ENCODE results near the gene COL23A1. TPM values are rescaled to one million over a fixed set of nuclear protein-coding genes. Genes with fewer than 3 reads are reported as not detected.
A peak's percentile ranks its signal among the peaks of the same experiment; 100 is the strongest.

The COL23A1 gene
- total and polyA plus RNA-seq, 2 of the 13 experiments (the other 11 are each of a cell fraction or from before 2014, with no cell fraction given): not detected

GRCh38 chr5:178625679-178626483 lies 35.7 kb upstream of the COL23A1 start:
- DNase-seq (ENCODE audit: low spot score): no peak
- CTCF ChIA-PET (ENCODE audit: low intra/inter-chr PET ratio, low total read pairs): no interaction called here
- no peak for FAIRE-seq
- H4K20me1 ChIP-seq (ENCODE audit: insufficient read depth, low read length): peaks cover 12% of the 10 kb centered on the region
- peaks cover 0 to 15% of the 10 kb centered on the region in 2 experiments; a peak in 3 of 5 replicates for H3K36me3 ChIP-seq (replicated peaks in 1 of 2; ENCODE audit: control insufficient read depth in 1 of 2, insufficient read depth in 2 of 2, low read length in 2 of 2)
- peak overlapping the region; percentile 90 for H3K27ac ChIP-seq (ENCODE audit: extremely low read length, insufficient read depth, low read length)
- POLR2A ChIA-PET: interaction anchor here (1.0 to 1.4 kb wide), 3 partner anchors 13 to 234 kb away, joined by 3 to 5 read pairs (median 3); partner anchors contain the start of genes ZNF354A and ZNF354B
- BruUV-seq (replicated peaks): no TSS peak
- WGBS (ENCODE audit: low lambda C conversion rate): 3% methylated on average over 15 of the region's 23 CpGs
- peak; percentile 37 for ATAC-seq
- H3K79me2 ChIP-seq (ENCODE audit: insufficient read depth, low read length): peaks cover 48% of the 10 kb centered on the region
- no peaks in the 10 kb centered on the region; a peak in 1 of 5 replicates for H3K27me3 ChIP-seq (ENCODE audit: control insufficient read depth in 1 of 2, insufficient read depth in 2 of 2, low read length in 2 of 2)
- no peaks in the 10 kb centered on the region for H3K9me3 ChIP-seq (ENCODE audit: low read length)
- intact Hi-C loops (cut with micrococcal nuclease; ENCODE audit: unreplicated experiment) (loop anchor here (5.0 kb wide), 1 partner anchor 106 kb away; the partner anchor contains the start of gene ZNF354A), in situ Hi-C loops (cut with HindIII; ENCODE audit: extremely low pct_ligation_motif_present, low pct_unique_long_range_greater_than_20kb) (no loop called here)
- peak overlapping the region; percentile 98 for H3K9ac ChIP-seq (ENCODE audit: insufficient read depth, low read depth, low read length)
- peak overlapping the region; percentile 88 to 95 (median 91) for H3K4me3 ChIP-seq (replicated peaks in 1 of 3; ENCODE audit: insufficient read depth in 1 of 3, low read depth in 2 of 3, low read length in 3 of 3)
- peak overlapping the region; percentile 80 for H3K4me2 ChIP-seq (ENCODE audit: low read depth, low read length)
- peaks cover 54% of the 10 kb centered on the region for H3K4me1 ChIP-seq (ENCODE audit: insufficient read depth, low read length)
- H2AFZ ChIP-seq (ENCODE audit: low read length): no peak overlapping the region
- TF ChIP-seq GATA4 (IDR thresholded peaks at IDR 0.05; ENCODE audit: borderline replicate concordance, low read depth): no peak
- TF ChIP-seq, protein P1, sequence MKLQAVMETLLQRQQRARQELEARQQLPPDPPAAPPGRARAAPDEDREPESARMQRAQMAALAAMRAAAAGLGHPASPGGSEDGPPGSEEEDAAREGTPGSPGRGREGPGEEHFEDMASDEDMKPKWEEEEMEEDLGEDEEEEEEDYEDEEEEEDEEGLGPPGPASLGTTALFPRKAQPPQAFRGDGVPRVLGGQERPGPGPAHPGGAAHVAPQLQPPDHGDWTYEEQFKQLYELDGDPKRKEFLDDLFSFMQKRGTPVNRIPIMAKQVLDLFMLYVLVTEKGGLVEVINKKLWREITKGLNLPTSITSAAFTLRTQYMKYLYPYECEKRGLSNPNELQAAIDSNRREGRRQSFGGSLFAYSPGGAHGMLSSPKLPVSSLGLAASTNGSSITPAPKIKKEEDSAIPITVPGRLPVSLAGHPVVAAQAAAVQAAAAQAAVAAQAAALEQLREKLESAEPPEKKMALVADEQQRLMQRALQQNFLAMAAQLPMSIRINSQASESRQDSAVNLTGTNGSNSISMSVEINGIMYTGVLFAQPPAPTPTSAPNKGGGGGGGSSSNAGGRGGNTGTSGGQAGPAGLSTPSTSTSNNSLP (IDR thresholded peaks at IDR 0.05; ENCODE audit: low read depth, low read length): no peak
- TF ChIP-seq TFAP4 (IDR thresholded peaks at IDR 0.05; ENCODE audit: borderline replicate concordance, low read depth): peak; percentile 11; the same call in 1 of the 2 replicates
- TF ChIP-seq ZBTB38 (CRISPR knock-in tag; IDR thresholded peaks at IDR 0.05): no peak
- no peak for TF ChIP-seq ZNF674 (CRISPR knock-in tag; IDR thresholded peaks at IDR 0.05; ENCODE audit: low read depth)
- TF ChIP-seq ZNF264 (CRISPR knock-in tag; IDR thresholded peaks at IDR 0.05): no peak
- peak; percentile 2; the same call in 1 of the 2 replicates for TF ChIP-seq CEBPG (CRISPR knock-in tag; IDR thresholded peaks at IDR 0.05)
- 0 out of 2 replicates have a peak, but pooled peaks have one; percentile 1 for TF ChIP-seq TMF1 (CRISPR knock-in tag; IDR thresholded peaks at IDR 0.05; ENCODE audit: low read depth)
- no peak for TF ChIP-seq TFE3 (CRISPR knock-in tag; IDR thresholded peaks at IDR 0.05)
- 0 out of 2 replicates have a peak, but pooled peaks have one; percentile 48 for TF ChIP-seq MBD4 (IDR thresholded peaks at IDR 0.05; ENCODE audit: borderline replicate concordance, low read length)
- no peak for TF ChIP-seq FOSL1 (CRISPR knock-in tag; IDR thresholded peaks at IDR 0.05; ENCODE audit: borderline replicate concordance)
- 0 out of 2 replicates have a peak, but pooled peaks have one; percentile 1 for TF ChIP-seq ZNF331 (CRISPR knock-in tag; IDR thresholded peaks at IDR 0.05)
- 0 out of 2 replicates have a peak, but pooled peaks have one; percentile 8 for TF ChIP-seq SNAI1 (CRISPR knock-in tag; IDR thresholded peaks at IDR 0.05; ENCODE audit: borderline replicate concordance)
- TF ChIP-seq, protein P2, sequence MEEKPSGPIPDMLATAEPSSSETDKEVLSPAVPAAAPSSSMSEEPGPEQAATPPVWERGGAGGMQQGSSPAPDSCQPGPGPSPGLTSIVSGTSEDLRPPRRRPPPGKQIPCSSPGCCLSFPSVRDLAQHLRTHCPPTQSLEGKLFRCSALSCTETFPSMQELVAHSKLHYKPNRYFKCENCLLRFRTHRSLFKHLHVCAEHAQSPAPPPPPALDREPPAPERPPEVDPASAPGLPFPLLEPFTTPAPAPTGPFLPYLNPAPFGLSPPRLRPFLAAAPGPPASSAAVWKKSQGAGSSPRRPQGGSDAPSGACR (CRISPR knock-in tag; IDR thresholded peaks at IDR 0.05): 0 out of 2 replicates have a peak, but pooled peaks have one; percentile 31
- TF ChIP-seq DR1 (CRISPR knock-in tag; IDR thresholded peaks at IDR 0.05): no peak
